ENCODE data around the gene BIRC3.

DNA sequence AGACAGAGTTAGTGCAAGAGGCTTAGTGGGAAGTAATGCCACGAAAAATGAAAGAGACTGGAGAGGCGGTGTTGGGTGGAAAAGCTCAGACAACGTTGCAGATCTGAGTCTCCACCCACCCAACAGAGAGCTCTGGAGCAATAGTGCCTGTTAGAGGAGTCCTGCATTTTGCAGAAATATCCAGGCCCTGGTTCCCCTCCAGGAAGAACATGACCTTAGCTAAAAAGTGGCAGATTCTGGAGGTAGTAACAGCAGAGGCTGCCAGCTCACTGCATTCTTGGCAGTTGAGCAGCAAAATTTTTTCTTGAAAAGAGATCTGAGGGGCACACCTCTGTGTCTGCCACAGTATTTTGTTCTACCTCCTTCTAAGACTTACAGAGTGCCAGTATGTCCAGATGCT is 27.7 kb upstream of the BIRC3 start:
- no peak for TF ChIP-seq CTCF (IDR thresholded peaks at IDR 0.05)
- TF ChIP-seq POLR2A (IDR thresholded peaks at IDR 0.05): no peak
